Measurements from ENCODE around the gene TMEM175. TPM values are rescaled to one million over a fixed set of nuclear protein-coding genes. Genes with fewer than 3 reads are reported as not detected.

TMEM175 gene
- total RNA-seq, 1 donor from 2014 or later: 18.3 TPM

DNA sequence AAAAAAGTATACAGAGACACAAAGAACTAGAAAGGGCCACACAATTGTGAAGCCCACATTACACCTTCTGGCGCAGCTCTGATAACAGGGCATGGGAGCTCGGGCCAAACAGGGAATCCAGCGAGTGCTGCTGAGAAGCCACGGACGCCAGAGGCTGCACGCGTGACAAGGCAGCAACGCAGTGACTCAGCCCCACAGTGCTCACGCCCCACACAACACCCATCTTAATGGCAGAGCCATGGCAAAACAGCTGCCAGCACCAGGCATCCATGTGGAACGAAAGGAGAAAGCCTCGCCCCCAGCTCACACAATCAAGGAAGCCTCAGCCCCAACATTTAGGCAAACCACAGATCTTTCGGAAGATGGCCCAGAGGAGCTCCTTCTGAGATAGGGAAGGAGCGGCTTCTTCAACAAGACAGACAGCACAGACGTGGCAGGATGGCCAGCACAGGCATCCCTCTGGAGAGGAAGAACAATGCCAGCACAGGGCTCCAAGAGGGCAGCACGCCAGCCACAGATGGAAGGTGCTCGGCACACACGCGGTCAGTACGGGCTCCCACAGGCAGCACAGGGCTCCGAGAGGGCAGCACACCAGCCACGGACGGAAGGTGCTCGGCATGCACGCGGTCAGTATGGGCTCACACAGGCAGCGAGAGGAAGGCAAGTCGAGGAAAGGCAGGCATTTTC, 33.2 kb upstream of the TMEM175 start:
- Histone ChIP-seq H3K4me3 (ENCODE audit: low read length in 3 of 3) (no peak overlapping the region), H3K27ac (ENCODE audit: low read depth, low read length) (no peak overlapping the region), H3K4me1 (ENCODE audit: control insufficient read depth in 3 of 3, insufficient read depth in 3 of 3, low read length in 3 of 3) (no peaks in the 10 kb centered on the region), H3K36me3 (ENCODE audit: control insufficient read depth in 3 of 3, insufficient read depth in 3 of 3, low read length in 3 of 3) (peaks cover 28 to 34% (median 32%) of the 10 kb centered on the region in 3 donors), H3K9ac (ENCODE audit: low read depth in 1 of 3, low read length in 3 of 3) (no peak overlapping the region), H3K27me3 (ENCODE audit: control insufficient read depth in 3 of 3, insufficient read depth in 3 of 3, low read length in 3 of 3) (no peaks in the 10 kb centered on the region), H3K9me3 (ENCODE audit: control insufficient read depth in 3 of 3, low read length in 3 of 3) (no peaks in the 10 kb centered on the region)

DNA sequence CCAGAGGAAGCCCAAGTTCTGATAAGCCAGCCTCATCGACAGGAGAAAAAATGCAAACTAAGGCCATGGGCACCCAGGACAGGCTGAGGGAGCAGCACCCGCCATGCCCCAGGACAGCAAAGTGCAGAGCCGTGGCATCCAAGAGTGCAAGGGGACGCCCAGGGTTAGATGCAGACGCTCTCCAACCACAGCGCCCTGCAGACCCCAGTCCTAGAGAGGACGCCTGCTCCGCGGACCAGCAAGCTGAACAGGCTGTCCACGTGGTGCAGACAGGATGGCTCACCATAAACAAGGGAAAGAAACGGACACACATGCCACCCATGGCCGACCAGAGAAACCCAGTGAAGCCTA, 32.7 kb upstream of the TMEM175 start:
- no peaks in the 10 kb centered on the region for H3K9me3 ChIP-seq (ENCODE audit: control insufficient read depth in 3 of 3, low read length in 3 of 3)
- H3K4me1 ChIP-seq (ENCODE audit: control insufficient read depth in 3 of 3, insufficient read depth in 3 of 3, low read length in 3 of 3): no peaks in the 10 kb centered on the region
- no peak overlapping the region for H3K27ac ChIP-seq (ENCODE audit: low read depth, low read length)
- H3K36me3 ChIP-seq (ENCODE audit: control insufficient read depth in 3 of 3, insufficient read depth in 3 of 3, low read length in 3 of 3): peaks cover 28 to 33% (median 32%) of the 10 kb centered on the region in 3 donors
- no peaks in the 10 kb centered on the region for H3K27me3 ChIP-seq (ENCODE audit: control insufficient read depth in 3 of 3, insufficient read depth in 3 of 3, low read length in 3 of 3)
- H3K4me3 ChIP-seq (ENCODE audit: low read length in 3 of 3): no peak overlapping the region
- H3K9ac ChIP-seq (ENCODE audit: low read depth in 1 of 3, low read length in 3 of 3): no peak overlapping the region

GRCh38 chr4:900073-900472, 32.2 kb upstream of the TMEM175 start:
- no peaks in the 10 kb centered on the region for H3K9me3 ChIP-seq (ENCODE audit: control insufficient read depth in 3 of 3, low read length in 3 of 3)
- H3K36me3 ChIP-seq (ENCODE audit: control insufficient read depth in 3 of 3, insufficient read depth in 3 of 3, low read length in 3 of 3): peaks cover 28 to 32% (median 31%) of the 10 kb centered on the region in 3 donors
- no peak overlapping the region for H3K4me3 ChIP-seq (ENCODE audit: low read length in 3 of 3)
- H3K27me3 ChIP-seq (ENCODE audit: control insufficient read depth in 3 of 3, insufficient read depth in 3 of 3, low read length in 3 of 3): no peaks in the 10 kb centered on the region
- no peaks in the 10 kb centered on the region for H3K4me1 ChIP-seq (ENCODE audit: control insufficient read depth in 3 of 3, insufficient read depth in 3 of 3, low read length in 3 of 3)
- no peak overlapping the region for H3K27ac ChIP-seq (ENCODE audit: low read depth, low read length)
- no peak overlapping the region for H3K9ac ChIP-seq (ENCODE audit: low read depth in 1 of 3, low read length in 3 of 3)

GRCh38 chr4:900721-901120, 31.5 kb upstream of the TMEM175 start:
- Histone ChIP-seq H3K36me3 (ENCODE audit: control insufficient read depth in 3 of 3, insufficient read depth in 3 of 3, low read length in 3 of 3) (peaks cover 23 to 27% (median 25%) of the 10 kb centered on the region in 3 donors), H3K9me3 (ENCODE audit: control insufficient read depth in 3 of 3, low read length in 3 of 3) (no peaks in the 10 kb centered on the region), H3K9ac (ENCODE audit: low read depth in 1 of 3, low read length in 3 of 3) (no peak overlapping the region), H3K27me3 (ENCODE audit: control insufficient read depth in 3 of 3, insufficient read depth in 3 of 3, low read length in 3 of 3) (no peaks in the 10 kb centered on the region), H3K4me3 (ENCODE audit: low read length in 3 of 3) (no peak overlapping the region), H3K4me1 (ENCODE audit: control insufficient read depth in 3 of 3, insufficient read depth in 3 of 3, low read length in 3 of 3) (no peaks in the 10 kb centered on the region), H3K27ac (ENCODE audit: low read depth, low read length) (no peak overlapping the region)

DNA sequence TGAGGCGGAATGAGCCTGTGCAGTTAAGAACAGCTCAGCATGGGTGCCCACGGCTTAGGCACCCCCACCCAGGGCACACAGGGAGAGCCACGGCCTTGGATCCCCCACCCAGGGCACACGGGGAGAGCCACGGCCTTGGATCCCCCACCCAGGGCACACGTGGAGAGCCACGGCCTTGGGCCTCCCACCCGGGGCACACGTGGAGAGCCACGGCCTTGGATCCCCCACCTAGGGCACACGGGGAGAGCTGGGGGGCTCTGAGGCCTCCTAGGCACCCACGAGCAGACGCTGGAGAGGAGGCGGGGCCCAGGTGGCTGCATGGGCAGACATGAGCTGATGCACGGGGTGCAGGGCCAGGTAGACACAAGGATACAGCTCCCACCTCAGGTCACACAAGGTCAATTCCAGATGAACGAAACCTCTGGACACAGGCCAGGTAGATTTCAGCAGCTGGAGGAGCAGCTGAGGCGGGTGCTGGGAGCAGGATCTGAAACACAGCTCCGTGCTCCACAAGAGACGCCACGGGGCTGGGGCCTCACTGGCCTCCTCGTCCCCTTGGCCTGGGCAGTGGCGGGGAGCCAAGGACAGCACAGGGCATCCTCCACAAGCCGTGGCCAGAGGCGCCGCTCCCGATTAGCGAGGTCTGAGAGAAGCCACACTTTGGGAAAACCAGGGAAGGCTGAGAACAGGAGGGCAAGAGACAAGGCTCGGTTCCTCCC, 30.9 kb upstream of the TMEM175 start:
- peaks cover 22 to 23% (median 22%) of the 10 kb centered on the region in 3 donors for H3K36me3 ChIP-seq (ENCODE audit: control insufficient read depth in 3 of 3, insufficient read depth in 3 of 3, low read length in 3 of 3)
- no peaks in the 10 kb centered on the region for H3K9me3 ChIP-seq (ENCODE audit: control insufficient read depth in 3 of 3, low read length in 3 of 3)
- H3K27ac ChIP-seq (ENCODE audit: low read depth, low read length): no peak overlapping the region
- no peaks in the 10 kb centered on the region for H3K4me1 ChIP-seq (ENCODE audit: control insufficient read depth in 3 of 3, insufficient read depth in 3 of 3, low read length in 3 of 3)
- H3K4me3 ChIP-seq (ENCODE audit: low read length in 3 of 3): no peak overlapping the region
- no peak overlapping the region for H3K9ac ChIP-seq (ENCODE audit: low read depth in 1 of 3, low read length in 3 of 3)
- H3K27me3 ChIP-seq (ENCODE audit: control insufficient read depth in 3 of 3, insufficient read depth in 3 of 3, low read length in 3 of 3): no peaks in the 10 kb centered on the region

- Histone ChIP-seq H3K27ac (ENCODE audit: low read depth, low read length) (no peak overlapping the region), H3K27me3 (ENCODE audit: control insufficient read depth in 3 of 3, insufficient read depth in 3 of 3, low read length in 3 of 3) (no peaks in the 10 kb centered on the region), H3K4me1 (ENCODE audit: control insufficient read depth in 3 of 3, insufficient read depth in 3 of 3, low read length in 3 of 3) (no peaks in the 10 kb centered on the region), H3K4me3 (ENCODE audit: low read length in 3 of 3) (no peak overlapping the region), H3K36me3 (ENCODE audit: control insufficient read depth in 3 of 3, insufficient read depth in 3 of 3, low read length in 3 of 3) (peaks cover 7 to 12% (median 11%) of the 10 kb centered on the region in 3 donors), H3K9ac (ENCODE audit: low read depth in 1 of 3, low read length in 3 of 3) (no peak overlapping the region), H3K9me3 (ENCODE audit: control insufficient read depth in 3 of 3, low read length in 3 of 3) (no peaks in the 10 kb centered on the region)
Observed at GRCh38 chr4:903066-904046, 28.9 kb upstream of the TMEM175 start.

GRCh38 chr4:905485-906338, 26.5 kb upstream of the TMEM175 start:
- Histone ChIP-seq H3K27ac (ENCODE audit: low read depth, low read length) (no peak overlapping the region), H3K9ac (ENCODE audit: low read depth in 1 of 3, low read length in 3 of 3) (no peak overlapping the region), H3K27me3 (ENCODE audit: control insufficient read depth in 3 of 3, insufficient read depth in 3 of 3, low read length in 3 of 3) (no peaks in the 10 kb centered on the region), H3K36me3 (ENCODE audit: control insufficient read depth in 3 of 3, insufficient read depth in 3 of 3, low read length in 3 of 3) (peaks cover 7 to 15% (median 13%) of the 10 kb centered on the region in 3 donors), H3K4me1 (ENCODE audit: control insufficient read depth in 3 of 3, insufficient read depth in 3 of 3, low read length in 3 of 3) (no peaks in the 10 kb centered on the region), H3K9me3 (ENCODE audit: control insufficient read depth in 3 of 3, low read length in 3 of 3) (no peaks in the 10 kb centered on the region), H3K4me3 (ENCODE audit: low read length in 3 of 3) (no peak overlapping the region)

- Histone ChIP-seq H3K36me3 (ENCODE audit: control insufficient read depth in 3 of 3, insufficient read depth in 3 of 3, low read length in 3 of 3) (peaks cover 15 to 20% (median 19%) of the 10 kb centered on the region in 3 donors), H3K9me3 (ENCODE audit: control insufficient read depth in 3 of 3, low read length in 3 of 3) (no peaks in the 10 kb centered on the region), H3K4me1 (ENCODE audit: control insufficient read depth in 3 of 3, insufficient read depth in 3 of 3, low read length in 3 of 3) (no peaks in the 10 kb centered on the region), H3K4me3 (ENCODE audit: low read length in 3 of 3) (no peak overlapping the region), H3K9ac (ENCODE audit: low read depth in 1 of 3, low read length in 3 of 3) (no peak overlapping the region), H3K27me3 (ENCODE audit: control insufficient read depth in 3 of 3, insufficient read depth in 3 of 3, low read length in 3 of 3) (no peaks in the 10 kb centered on the region), H3K27ac (ENCODE audit: low read depth, low read length) (no peak overlapping the region)
Observed at GRCh38 chr4:906339-907102, 25.7 kb upstream of the TMEM175 start.

- no peaks in the 10 kb centered on the region for H3K9me3 ChIP-seq (ENCODE audit: control insufficient read depth in 3 of 3, low read length in 3 of 3)
- H3K27me3 ChIP-seq (ENCODE audit: control insufficient read depth in 3 of 3, insufficient read depth in 3 of 3, low read length in 3 of 3): no peaks in the 10 kb centered on the region
- H3K27ac ChIP-seq (ENCODE audit: low read depth, low read length): no peak overlapping the region
- no peak overlapping the region for H3K9ac ChIP-seq (ENCODE audit: low read depth in 1 of 3, low read length in 3 of 3)
- peaks cover 20 to 24% (median 22%) of the 10 kb centered on the region in 3 donors for H3K36me3 ChIP-seq (ENCODE audit: control insufficient read depth in 3 of 3, insufficient read depth in 3 of 3, low read length in 3 of 3)
- H3K4me3 ChIP-seq (ENCODE audit: low read length in 3 of 3): no peak overlapping the region
- H3K4me1 ChIP-seq (ENCODE audit: control insufficient read depth in 3 of 3, insufficient read depth in 3 of 3, low read length in 3 of 3): no peaks in the 10 kb centered on the region
Observed at GRCh38 chr4:907103-907400, 25.2 kb upstream of the TMEM175 start.

Data from skeletal muscle tissue (tissue), 4 donors.